Raji (cell line): Measurements from ENCODE around the gene PPDPF.

Source experiments
- POLR2A ChIP-seq: IDR thresholded peaks from 2 replicates; pipeline ENCODE4 v1.6.1; 2011; ENCODE audit warnings: low read depth, low read length, control low read depth; ENCODE audit not compliant: insufficient read depth

The PPDPF gene

GRCh38 chr20:63554361-63555278 lies 34.1 kb downstream of the PPDPF start:
- no peak for TF ChIP-seq POLR2A

GRCh38 chr20:63555661-63556381 lies 35.3 kb downstream of the PPDPF start:
- TF ChIP-seq POLR2A = no peak

DNA sequence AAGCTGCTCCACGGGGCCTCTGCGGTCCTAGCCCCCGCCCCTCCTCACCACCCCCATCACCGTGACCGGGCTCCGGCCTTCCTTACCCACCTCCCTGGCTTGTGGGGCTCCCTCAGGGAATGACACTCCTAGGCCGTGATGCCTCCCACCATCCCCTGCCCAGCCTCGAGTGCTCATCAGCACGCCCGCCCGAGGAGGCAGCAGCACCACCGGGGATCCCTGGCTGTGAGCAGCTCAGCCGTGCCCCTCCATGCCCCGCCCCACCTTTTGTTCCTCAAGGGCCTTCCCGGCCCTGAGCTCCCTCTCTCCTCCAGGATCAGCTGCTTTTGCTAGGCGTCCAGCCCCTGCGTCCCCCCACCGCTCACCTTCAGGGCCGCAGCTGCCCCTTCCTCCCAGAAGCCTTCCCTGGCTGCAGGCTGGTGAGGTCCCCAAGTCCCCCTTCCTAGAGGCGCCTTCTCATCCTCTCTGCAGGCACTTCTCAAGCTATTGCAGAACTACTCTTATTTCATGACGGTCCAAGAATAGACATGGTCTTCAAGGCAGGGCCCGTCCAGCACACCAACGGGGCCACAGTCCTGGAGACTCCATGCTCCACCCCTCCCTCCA lies 36.4 kb downstream of the PPDPF start:
- no peak for TF ChIP-seq POLR2A

DNA sequence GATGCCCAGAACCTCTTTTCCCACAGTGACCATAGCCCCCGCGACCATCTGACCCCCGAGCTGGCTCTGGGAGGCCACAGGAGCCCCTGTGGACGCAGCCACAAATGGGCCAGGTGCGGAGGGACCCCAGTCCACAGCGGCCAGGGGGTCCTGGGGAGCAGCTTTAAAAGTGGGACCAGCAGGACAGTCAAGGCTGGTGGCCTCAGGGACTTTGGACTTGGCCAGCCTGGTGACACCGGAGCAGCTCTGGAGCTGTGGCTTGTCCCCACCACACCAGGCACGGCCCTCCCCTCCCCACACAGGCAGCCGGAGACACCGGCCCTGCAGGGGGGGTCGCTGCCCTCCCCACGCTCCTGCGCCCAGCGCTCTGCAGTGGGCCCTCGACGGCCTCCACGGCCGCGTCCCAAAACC lies 36.9 kb downstream of the PPDPF start:
- no peak for TF ChIP-seq POLR2A

- TF ChIP-seq POLR2A = no peak
Observed at GRCh38 chr20:63558804-63559484, 38.4 kb downstream of the PPDPF start.

DNA sequence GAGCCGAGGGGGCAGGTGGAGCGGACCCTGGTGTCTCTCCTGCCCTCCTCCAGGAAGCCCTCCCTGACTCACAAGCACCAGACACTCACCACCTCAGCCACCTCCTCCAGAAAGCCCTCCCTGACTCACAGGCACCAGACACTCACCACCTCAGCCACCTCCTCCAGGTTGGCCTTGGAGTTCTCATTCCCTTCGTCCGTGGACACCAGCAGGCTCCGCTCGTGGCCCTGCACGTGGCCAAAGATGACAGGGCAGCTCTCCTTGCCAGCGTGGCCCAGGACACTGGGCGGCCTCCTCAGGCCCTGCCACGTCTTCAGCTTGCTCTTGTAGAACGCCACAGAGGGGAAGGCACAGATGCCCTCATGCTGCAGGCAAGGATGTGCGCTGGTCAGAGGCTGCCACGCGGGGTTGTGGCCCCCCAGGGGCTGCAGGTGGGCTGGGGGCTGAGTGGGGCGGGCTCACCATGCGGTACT lies 39.8 kb downstream of the PPDPF start:
- no peak for TF ChIP-seq POLR2A

DNA sequence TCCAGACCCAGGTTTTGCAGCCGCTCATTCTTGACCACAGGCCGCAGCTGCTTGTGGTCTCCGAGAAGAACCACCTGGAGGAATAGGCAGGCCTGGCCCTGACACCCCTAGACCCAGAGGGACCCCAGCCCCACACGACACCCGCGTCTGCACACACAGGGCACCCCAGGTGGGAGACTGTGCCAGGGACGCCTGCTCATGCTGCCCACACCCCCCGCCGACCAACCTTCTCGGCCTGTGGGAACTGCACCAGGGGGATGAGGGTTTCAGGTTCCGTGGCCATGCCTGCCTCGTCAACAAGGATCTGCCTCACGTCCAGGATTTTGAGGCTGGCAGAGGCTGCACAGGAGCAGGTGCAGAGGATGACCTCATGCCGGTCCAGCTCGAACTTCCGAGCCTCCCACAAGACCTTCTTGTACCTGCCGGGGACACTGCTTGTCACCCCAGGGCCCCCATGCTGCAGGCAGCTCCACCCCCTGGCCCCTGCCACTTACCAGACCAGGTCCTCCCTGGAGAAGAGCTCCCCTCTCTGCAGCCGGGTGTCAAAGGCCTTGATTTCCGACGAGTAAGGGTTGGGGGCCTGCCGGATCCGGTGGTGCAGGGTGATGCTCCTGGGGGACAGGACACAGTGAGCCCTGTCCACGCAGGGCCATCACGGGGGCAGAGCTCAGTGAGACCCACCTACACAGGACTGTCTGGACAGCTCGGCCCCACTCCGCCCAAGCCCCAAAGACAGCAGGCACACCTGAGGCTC lies 40.5 kb downstream of the PPDPF start:
- TF ChIP-seq POLR2A = no peak

- TF ChIP-seq POLR2A = no peak
Observed at GRCh38 chr20:63561624-63562396, 41.2 kb downstream of the PPDPF start.

- no peak for TF ChIP-seq POLR2A
Observed at GRCh38 chr20:63562461-63563224, 42.1 kb downstream of the PPDPF start.

GRCh38 chr20:63563225-63563935 lies 42.8 kb downstream of the PPDPF start:
- TF ChIP-seq POLR2A = no peak

GRCh38 chr20:63564036-63564810 lies 43.7 kb downstream of the PPDPF start:
- no peak for TF ChIP-seq POLR2A
